Peyer's patch (tissue), 4 donors: ENCODE data around the gene CACNA2D4.

Experiments
- POLR2A ChIP-seq, 2 donors: fragments of 450-650 bp; IDR thresholded peaks; one replicate each; pipeline ENCODE4 v1.5.1; 2017; ENCODE audit warnings: antibody characterized with exemption in 2 of 2, mild to moderate bottlenecking in 2 of 2, moderate library complexity in 2 of 2
- TF ChIP-seq, protein P1 (sequence below), 6 experiments: fragments of 450-650 bp in 4 of 6; fragments of 200-600 bp in 2 of 6; sonication (generic) in 1 of 6; IDR thresholded peaks; one replicate each; pipeline ENCODE4 v1.5.1; 2017 to 2019; ENCODE audit warnings: antibody characterized with exemption in 6 of 6, mild to moderate bottlenecking in 3 of 6, moderate library complexity in 1 of 6

DNA sequence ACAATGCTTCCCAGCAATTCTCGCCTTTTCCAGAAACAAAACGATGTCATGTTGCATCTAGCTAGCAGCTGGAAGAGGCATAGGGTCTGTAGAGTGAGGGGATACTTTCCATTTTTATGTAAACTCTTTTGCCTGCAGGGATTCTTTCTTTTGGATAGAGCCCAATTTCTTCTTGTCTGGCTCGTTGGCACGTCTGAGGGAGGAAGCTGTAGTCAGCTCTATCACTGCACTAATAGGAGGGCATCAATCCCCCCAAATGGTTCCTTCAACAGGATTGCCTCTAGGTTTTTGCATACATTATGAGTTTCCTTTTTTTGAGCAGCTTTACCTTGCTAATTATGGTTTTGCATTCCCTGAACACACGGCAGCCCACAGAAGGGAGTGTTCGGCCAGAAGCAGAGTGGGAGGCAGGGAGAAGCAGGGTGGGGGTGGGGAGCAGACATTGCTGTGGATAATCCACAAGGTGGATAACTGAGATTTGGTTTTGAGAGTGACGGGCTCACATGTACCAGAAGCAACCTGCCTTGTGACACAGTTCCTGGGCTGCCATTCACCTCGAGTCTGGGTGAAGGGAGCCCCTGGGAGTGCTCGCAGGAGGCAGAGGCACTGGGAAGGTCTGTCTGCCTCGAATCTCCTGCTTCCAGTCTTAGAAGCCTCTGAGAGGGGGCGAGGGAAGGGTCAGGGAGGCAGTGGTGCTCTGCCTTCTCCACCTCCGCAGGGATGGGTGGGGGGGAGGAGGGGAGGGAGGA, 73.6 kb downstream of the CACNA2D4 start:
- TF ChIP-seq, protein P1, sequence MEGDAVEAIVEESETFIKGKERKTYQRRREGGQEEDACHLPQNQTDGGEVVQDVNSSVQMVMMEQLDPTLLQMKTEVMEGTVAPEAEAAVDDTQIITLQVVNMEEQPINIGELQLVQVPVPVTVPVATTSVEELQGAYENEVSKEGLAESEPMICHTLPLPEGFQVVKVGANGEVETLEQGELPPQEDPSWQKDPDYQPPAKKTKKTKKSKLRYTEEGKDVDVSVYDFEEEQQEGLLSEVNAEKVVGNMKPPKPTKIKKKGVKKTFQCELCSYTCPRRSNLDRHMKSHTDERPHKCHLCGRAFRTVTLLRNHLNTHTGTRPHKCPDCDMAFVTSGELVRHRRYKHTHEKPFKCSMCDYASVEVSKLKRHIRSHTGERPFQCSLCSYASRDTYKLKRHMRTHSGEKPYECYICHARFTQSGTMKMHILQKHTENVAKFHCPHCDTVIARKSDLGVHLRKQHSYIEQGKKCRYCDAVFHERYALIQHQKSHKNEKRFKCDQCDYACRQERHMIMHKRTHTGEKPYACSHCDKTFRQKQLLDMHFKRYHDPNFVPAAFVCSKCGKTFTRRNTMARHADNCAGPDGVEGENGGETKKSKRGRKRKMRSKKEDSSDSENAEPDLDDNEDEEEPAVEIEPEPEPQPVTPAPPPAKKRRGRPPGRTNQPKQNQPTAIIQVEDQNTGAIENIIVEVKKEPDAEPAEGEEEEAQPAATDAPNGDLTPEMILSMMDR (IDR thresholded peaks at IDR 0.05) = no peak
- TF ChIP-seq POLR2A (IDR thresholded peaks at IDR 0.05) = no peak
